ENCODE data around the gene SLC35D3.
A peak's percentile ranks its signal among the peaks of the same experiment; 100 is the strongest.
"Not testable (repeated sequence)": the region's sequence is repeated elsewhere in the genome, so short reads cannot be mapped to it uniquely, and the experiment has no call there.

Gene SLC35D3

DNA sequence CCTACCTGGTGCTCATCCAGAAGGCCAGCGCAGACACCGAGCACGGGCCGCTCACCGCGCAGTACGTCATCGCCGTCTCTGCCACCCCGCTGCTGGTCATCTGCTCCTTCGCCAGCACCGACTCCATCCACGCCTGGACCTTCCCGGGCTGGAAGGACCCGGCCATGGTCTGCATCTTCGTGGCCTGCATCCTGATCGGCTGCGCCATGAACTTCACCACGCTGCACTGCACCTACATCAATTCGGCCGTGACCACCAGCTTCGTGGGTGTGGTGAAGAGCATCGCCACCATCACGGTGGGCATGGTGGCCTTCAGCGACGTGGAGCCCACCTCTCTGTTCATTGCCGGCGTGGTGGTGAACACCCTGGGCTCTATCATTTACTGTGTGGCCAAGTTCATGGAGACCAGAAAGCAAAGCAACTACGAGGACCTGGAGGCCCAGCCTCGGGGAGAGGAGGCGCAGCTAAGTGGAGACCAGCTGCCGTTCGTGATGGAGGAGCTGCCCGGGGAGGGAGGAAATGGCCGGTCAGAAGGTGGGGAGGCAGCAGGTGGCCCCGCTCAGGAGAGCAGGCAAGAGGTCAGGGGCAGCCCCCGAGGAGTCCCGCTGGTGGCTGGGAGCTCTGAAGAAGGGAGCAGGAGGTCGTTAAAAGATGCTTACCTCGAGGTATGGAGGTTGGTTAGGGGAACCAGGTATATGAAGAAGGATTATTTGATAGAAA is 2.0 kb downstream of the SLC35D3 start:
- no peak for DNase-seq

DNA sequence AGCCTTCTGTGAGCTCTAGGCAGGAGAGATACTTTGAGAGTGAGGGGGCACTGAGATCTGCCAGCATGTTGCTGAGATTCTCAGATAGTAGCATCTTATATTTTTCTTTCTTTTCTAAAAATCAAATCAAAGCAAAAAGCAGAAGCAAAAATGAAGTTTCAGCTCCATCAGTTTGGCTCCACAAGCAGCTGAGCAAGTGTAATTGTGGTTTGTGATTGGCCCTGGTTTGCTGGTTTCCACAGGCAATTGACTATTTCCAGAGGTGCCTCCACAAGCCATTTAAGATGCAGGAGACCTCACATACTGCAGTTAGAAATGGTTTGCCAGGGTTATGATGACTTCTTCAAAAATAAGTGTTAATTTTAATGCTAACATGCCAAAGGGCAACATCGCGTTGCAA is 4.3 kb downstream of the SLC35D3 start:
- no peak for DNase-seq

GRCh38 chr6:136927292-136927691 is 5.2 kb downstream of the SLC35D3 start:
- DNase-seq, result no peak

- DNase-seq, result no peak
These were observed 8.4 kb downstream of the SLC35D3 start for GRCh38 chr6:136930528-136930927.

- DNase-seq, result no peak
These were observed 10.5 kb downstream of the SLC35D3 start for GRCh38 chr6:136932599-136932998.

- no peak for DNase-seq
These were observed 23.0 kb downstream of the SLC35D3 start for GRCh38 chr6:136945072-136945471.

DNA sequence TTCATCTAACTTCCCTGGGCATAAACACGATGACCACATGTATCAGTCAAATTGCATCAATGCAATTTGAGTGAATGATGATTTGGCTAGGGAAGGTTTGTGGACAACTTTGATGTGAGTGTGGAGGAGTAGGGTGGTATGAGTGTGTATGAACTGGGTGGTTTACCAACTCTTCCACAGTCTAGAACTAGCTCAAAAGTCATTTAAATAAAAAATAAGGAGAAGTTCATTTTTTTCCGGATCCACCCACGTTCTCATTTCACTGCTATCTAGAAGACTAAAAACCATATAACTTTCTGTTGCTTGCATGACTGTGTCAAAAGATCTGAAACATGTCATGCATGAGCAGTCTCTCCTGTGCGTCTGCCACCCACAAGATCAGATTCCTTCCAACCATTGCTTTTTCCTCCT is 23.6 kb downstream of the SLC35D3 start:
- DNase-seq, result no peak

DNA sequence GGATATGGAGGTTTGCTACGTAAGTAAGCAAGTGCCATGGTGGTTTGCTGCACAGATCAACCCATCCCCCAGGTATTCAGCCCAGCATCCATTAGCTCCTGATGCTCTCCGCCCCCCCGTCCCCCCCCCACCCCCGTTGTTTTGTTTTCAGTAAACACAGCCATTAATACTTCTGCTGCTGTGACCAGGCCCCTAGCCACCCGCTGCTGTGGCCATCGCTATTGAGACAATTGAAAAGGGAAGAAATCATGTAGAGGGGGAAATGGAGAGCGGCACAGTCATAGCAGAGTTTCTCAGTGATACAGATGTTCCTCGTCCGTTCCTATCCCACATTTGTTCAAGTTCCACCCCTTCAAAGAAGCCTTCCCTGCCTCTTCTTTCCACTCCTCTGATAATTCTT is 24.9 kb downstream of the SLC35D3 start:
- no peak for DNase-seq

DNA sequence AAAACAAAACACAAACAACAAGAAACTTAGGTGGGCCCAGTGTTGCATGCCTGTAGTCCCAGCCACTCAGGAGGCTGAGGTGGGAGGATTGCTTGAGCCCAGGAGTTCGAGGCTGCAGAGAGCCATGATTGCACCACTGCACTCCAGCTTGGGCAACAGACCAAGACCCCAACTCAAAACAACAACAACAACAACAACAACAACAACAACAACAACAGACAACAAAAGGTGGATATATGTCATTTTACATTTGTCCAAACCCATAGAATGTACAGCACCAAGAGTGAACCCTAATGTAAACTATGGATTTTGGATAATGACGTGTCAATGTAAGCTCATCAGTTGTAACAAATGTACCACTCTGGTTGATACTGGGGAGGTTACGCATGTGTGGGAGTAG is 27.9 kb downstream of the SLC35D3 start:
- not testable (repeated sequence) for DNase-seq

GRCh38 chr6:136950436-136951126 is 28.5 kb downstream of the SLC35D3 start:
- no peak for DNase-seq

DNA sequence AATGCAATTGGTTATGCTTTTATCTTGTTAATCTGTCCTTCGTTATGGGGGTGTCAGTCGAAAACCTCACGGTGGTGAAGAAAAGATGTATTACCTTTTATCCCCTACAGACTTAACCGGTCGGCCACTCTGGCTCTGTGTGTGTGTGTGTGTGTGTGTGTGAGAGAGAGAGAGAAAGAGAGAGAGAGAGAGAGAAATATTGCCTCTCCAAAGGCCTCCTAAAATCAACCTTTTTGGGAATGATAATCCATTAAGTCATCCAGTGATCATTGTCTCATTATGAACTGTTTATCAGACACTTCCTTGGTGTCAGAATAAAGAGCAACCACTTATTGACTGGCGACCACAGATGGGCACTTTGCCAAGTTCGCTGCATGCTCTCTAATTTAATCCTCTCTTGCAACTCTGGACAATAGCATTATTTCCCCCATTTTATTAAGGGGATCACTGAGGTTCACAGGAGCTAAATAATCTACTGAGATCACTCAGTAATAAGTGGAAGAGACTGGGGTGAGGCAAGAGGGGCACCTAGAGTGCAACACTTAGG is 30.7 kb downstream of the SLC35D3 start:
- DNase-seq, result no peak

- DNase-seq, result no peak
These were observed 33.0 kb downstream of the SLC35D3 start for GRCh38 chr6:136955123-136955522.

- DNase-seq, result no peak
These were observed 34.8 kb downstream of the SLC35D3 start for GRCh38 chr6:136956590-136957544.

- DNase-seq, result no peak
These were observed 36.1 kb downstream of the SLC35D3 start for GRCh38 chr6:136958168-136958567.

GRCh38 chr6:136959471-136959891 is 37.4 kb downstream of the SLC35D3 start:
- no peak for DNase-seq

- DNase-seq, result not testable (repeated sequence)
These were observed 37.8 kb downstream of the SLC35D3 start for GRCh38 chr6:136959935-136960334.

DNA sequence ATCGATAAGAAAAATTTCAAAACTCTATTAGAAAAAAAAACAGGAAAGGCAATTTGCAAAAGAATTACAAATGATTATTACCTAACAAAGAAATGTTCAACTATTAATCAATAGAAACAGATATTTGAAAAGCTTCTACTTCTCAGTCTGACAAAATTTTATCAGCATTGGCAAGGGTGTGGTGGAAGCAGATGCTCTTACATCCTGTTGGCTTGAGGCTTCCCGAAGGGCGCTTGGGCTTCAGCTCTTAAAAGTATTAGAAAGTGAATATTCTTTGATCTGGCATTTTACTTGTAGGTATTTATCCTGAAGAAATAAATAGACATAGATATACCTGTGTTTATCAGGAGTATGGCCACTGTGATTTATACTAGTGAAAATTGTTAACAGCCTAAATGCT is 38.7 kb downstream of the SLC35D3 start:
- no peak for DNase-seq

DNA sequence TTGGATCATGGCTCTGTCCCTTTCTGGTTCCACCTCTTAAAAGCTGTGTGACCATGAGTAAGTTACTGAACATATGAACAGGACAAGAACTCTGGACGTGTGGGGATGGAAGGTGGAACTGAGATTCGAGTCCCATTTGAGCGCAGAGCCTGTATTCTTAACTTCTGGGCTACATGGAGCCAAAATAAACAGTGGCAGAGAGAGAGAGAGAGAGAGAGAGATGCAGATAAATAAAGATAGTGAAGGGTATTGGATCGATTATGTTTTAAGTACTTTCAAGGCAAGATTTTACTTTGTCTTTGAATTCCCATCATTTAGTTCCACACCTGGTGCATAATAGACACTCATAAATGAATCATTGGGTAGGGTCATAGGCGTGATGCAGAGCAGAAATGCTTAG is 39.7 kb downstream of the SLC35D3 start:
- DNase-seq, result no peak

GRCh38 chr6:136962661-136963060 is 40.6 kb downstream of the SLC35D3 start:
- DNase-seq, result no peak

GRCh38 chr6:136963259-136963658 is 41.2 kb downstream of the SLC35D3 start:
- no peak for DNase-seq

DNA sequence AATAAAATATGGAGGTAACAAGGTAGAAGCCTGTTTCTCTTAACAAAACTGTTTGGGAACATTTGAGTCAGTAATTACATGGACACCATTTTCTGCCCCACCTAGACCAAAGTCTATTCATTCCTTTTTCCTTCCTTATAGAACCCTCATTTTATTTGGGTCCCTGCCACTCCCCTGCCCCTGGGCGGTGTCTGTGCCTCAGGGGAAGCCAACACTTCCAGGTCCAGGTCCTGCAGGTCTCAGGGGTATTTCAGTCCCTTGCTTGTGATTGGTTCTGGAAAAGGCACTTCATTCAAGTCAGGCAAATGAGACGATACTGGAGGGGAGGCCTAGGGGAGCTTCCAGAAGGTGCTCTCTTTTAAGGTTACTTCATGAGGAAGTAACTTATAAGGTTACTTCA is 42.3 kb downstream of the SLC35D3 start:
- DNase-seq, result no peak

- DNase-seq, result peak; percentile 63
These were observed 46.0 kb downstream of the SLC35D3 start for GRCh38 chr6:136967876-136968752.

Measured in fibroblast of skin of right biceps (primary cell).